IPS-18c (cell line): ENCODE results near the gene GEMIN4.
"Not testable (repeated sequence)": the region's sequence is repeated elsewhere in the genome, so short reads cannot be mapped to it uniquely, and the experiment has no call there.

Experiments
- H3K4me3 ChIP-seq: 2 replicates; pipeline ENCODE4 v1.7.0; 2013; ENCODE audit warnings: low read depth, mild to moderate bottlenecking, low read length, moderate library complexity; ENCODE audit not compliant: insufficient read depth
- H3K9me3 ChIP-seq: one replicate; pipeline ENCODE4 v1.6.1; 2013; ENCODE audit warnings: mild to moderate bottlenecking, low read length, moderate library complexity; ENCODE audit not compliant: control insufficient read depth, insufficient read depth

The GEMIN4 gene

GRCh38 chr17:726271-726919 is 25.7 kb downstream of the GEMIN4 start:
- H3K4me3 ChIP-seq = no peak overlapping the region
- no peaks in the 10 kb centered on the region for H3K9me3 ChIP-seq

- no peak overlapping the region for H3K4me3 ChIP-seq
- H3K9me3 ChIP-seq = no peaks in the 10 kb centered on the region
These were observed 26.3 kb downstream of the GEMIN4 start for GRCh38 chr17:725746-726145.

GRCh38 chr17:725084-725483 is 27.0 kb downstream of the GEMIN4 start:
- Histone ChIP-seq H3K9me3 (no peaks in the 10 kb centered on the region), H3K4me3 (no peak overlapping the region)

- Histone ChIP-seq H3K4me3 (no peak overlapping the region), H3K9me3 (no peaks in the 10 kb centered on the region)
These were observed 30.5 kb downstream of the GEMIN4 start for GRCh38 chr17:721540-721937.

- Histone ChIP-seq H3K4me3 (no peak overlapping the region), H3K9me3 (no peaks in the 10 kb centered on the region)
These were observed 31.1 kb downstream of the GEMIN4 start for GRCh38 chr17:720706-721539.

- Histone ChIP-seq H3K4me3 (no peak overlapping the region), H3K9me3 (no peaks in the 10 kb centered on the region)
These were observed 34.0 kb downstream of the GEMIN4 start for GRCh38 chr17:718075-718474.

GRCh38 chr17:708132-708531 is 43.9 kb downstream of the GEMIN4 start:
- H3K4me3 ChIP-seq = no peak overlapping the region

GRCh38 chr17:705863-706262 is 46.2 kb downstream of the GEMIN4 start:
- Histone ChIP-seq H3K4me3 (no peak overlapping the region), H3K9me3 (no peaks in the 10 kb centered on the region)

More at GRCh38 chr17:708132-708531, 43.9 kb downstream of the GEMIN4 start:
- no peaks in the 10 kb centered on the region for H3K9me3 ChIP-seq

GRCh38 chr17:705011-705410 is 47.1 kb downstream of the GEMIN4 start:
- Histone ChIP-seq H3K9me3 (no peaks in the 10 kb centered on the region), H3K4me3 (no peak overlapping the region)

GRCh38 chr17:704111-704864 is 47.8 kb downstream of the GEMIN4 start:
- Histone ChIP-seq H3K9me3 (no peaks in the 10 kb centered on the region), H3K4me3 (no peak overlapping the region)

GRCh38 chr17:703081-703875 is 48.8 kb downstream of the GEMIN4 start:
- Histone ChIP-seq H3K4me3 (no peak overlapping the region), H3K9me3 (no peaks in the 10 kb centered on the region)

GRCh38 chr17:700504-701094 is 51.5 kb downstream of the GEMIN4 start:
- Histone ChIP-seq H3K4me3 (no peak overlapping the region), H3K9me3 (no peaks in the 10 kb centered on the region)

- no peak overlapping the region for H3K4me3 ChIP-seq
These were observed 52.7 kb downstream of the GEMIN4 start for GRCh38 chr17:699345-699744.

GRCh38 chr17:698096-698495 is 54.0 kb downstream of the GEMIN4 start:
- H3K4me3 ChIP-seq, H3K9me3 ChIP-seq: not testable (repeated sequence)

More at GRCh38 chr17:699345-699744, 52.7 kb downstream of the GEMIN4 start:
- no peaks in the 10 kb centered on the region for H3K9me3 ChIP-seq

GRCh38 chr17:697682-698081 is 54.4 kb downstream of the GEMIN4 start:
- Histone ChIP-seq H3K4me3 (no peak overlapping the region), H3K9me3 (no peaks in the 10 kb centered on the region)

GRCh38 chr17:696369-696768 is 55.7 kb downstream of the GEMIN4 start:
- Histone ChIP-seq H3K9me3 (no peaks in the 10 kb centered on the region), H3K4me3 (no peak overlapping the region)
